Mammary epithelial cell (primary cell): ENCODE data around the gene ELP2.

ENCODE experiments used
- EZH2 ChIP-seq: IDR thresholded peaks from 2 replicates; pipeline ENCODE4 v1.6.1; 2012; ENCODE audit warnings: low read length, inconsistent platforms, borderline replicate concordance
- TF ChIP-seq, protein P1 (sequence below), 2 donors: IDR thresholded peaks in 1 of 2; conservative IDR thresholded peaks in 1 of 2; 2 replicates each; pipeline ENCODE4 v1.5.1; 2011 to 2012; ENCODE audit warnings: inconsistent platforms in 2 of 2, low read length in 2 of 2, mild to moderate bottlenecking in 2 of 2, control low read depth in 1 of 2, low read depth in 1 of 2; ENCODE audit not compliant: insufficient read depth in 1 of 2; ENCODE audit errors: extremely low read depth in 1 of 2

DNA sequence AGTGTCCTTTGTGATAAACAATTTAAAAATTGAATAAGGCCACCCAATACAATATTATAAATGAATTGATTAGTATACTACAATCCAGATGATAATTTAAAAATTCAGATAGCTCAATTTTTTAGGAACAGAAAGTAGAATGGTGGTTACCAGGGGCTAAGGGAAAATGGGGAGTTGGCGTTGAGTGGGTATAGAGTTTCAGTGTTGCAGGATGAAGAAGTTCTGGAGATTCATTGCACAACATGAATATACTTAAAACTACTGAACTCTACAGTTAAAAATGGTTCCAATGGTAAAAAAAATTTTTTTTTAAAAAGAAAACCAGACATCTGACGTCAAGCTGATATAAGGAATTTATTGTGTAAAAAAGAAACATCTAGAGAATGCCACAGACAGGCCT is 21.5 kb upstream of the ELP2 start:
- TF ChIP-seq, protein P1, sequence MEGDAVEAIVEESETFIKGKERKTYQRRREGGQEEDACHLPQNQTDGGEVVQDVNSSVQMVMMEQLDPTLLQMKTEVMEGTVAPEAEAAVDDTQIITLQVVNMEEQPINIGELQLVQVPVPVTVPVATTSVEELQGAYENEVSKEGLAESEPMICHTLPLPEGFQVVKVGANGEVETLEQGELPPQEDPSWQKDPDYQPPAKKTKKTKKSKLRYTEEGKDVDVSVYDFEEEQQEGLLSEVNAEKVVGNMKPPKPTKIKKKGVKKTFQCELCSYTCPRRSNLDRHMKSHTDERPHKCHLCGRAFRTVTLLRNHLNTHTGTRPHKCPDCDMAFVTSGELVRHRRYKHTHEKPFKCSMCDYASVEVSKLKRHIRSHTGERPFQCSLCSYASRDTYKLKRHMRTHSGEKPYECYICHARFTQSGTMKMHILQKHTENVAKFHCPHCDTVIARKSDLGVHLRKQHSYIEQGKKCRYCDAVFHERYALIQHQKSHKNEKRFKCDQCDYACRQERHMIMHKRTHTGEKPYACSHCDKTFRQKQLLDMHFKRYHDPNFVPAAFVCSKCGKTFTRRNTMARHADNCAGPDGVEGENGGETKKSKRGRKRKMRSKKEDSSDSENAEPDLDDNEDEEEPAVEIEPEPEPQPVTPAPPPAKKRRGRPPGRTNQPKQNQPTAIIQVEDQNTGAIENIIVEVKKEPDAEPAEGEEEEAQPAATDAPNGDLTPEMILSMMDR (conservative IDR thresholded peaks at IDR 0.05 in 1 of 2, IDR thresholded peaks at IDR 0.05 in 1 of 2; ENCODE audit: extremely low read depth in 1 of 2, insufficient read depth in 1 of 2, low read depth in 1 of 2, low read length in 2 of 2), result no peak
- TF ChIP-seq EZH2, result no peak
